GM12873 (cell line): ENCODE results near the gene RENBP.

Experiments used
- TF ChIP-seq, protein P1 (sequence below): IDR thresholded peaks from 2 replicates; pipeline ENCODE4 v1.5.1; 2012; ENCODE audit warnings: low read depth, mild to moderate bottlenecking, moderate library complexity, low read length, control low read depth; ENCODE audit not compliant: insufficient read depth; ENCODE audit errors: missing control alignments

RENBP gene

DNA sequence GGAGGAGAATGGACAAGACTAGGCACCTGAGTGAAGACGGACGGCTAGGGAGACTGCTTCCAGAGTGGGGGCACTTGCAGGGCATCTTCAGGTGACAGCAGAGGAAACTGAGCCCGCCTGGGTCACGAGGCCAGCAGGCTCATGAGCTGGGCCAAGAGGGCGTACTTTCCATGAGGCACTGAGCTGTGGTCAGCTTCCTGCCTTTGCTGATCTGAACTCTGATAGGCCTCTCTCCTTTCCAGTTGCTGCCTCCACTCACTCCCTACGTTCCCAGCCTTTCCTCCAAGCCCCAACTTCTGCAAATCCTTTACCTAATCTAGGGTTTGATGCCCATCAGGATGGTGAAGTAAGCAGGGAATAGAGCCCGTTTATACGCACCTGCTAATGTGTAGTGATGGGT lies 57.1 kb downstream of the RENBP start:
- TF ChIP-seq, protein P1, sequence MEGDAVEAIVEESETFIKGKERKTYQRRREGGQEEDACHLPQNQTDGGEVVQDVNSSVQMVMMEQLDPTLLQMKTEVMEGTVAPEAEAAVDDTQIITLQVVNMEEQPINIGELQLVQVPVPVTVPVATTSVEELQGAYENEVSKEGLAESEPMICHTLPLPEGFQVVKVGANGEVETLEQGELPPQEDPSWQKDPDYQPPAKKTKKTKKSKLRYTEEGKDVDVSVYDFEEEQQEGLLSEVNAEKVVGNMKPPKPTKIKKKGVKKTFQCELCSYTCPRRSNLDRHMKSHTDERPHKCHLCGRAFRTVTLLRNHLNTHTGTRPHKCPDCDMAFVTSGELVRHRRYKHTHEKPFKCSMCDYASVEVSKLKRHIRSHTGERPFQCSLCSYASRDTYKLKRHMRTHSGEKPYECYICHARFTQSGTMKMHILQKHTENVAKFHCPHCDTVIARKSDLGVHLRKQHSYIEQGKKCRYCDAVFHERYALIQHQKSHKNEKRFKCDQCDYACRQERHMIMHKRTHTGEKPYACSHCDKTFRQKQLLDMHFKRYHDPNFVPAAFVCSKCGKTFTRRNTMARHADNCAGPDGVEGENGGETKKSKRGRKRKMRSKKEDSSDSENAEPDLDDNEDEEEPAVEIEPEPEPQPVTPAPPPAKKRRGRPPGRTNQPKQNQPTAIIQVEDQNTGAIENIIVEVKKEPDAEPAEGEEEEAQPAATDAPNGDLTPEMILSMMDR: no peak

DNA sequence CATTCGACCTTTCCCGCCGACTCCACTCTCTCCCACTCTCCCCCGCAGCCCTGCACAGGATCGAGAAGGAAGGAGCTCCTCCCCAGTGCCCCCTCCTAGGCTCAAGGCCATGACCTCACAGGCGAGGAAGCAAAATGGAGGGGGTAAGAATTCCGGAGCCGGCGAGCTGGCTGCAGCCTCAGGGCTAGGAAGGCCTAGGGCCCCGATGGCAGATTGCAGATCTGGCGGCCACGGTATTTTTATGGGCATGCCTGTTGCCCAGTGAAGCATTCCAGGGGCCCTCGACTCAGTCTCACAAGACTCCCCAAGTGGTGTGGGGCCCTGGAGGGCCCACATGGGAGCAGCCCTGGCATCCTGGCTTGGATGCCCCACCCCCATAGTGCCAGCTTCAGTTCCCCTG lies 57.5 kb downstream of the RENBP start:
- TF ChIP-seq, protein P1: no peak

DNA sequence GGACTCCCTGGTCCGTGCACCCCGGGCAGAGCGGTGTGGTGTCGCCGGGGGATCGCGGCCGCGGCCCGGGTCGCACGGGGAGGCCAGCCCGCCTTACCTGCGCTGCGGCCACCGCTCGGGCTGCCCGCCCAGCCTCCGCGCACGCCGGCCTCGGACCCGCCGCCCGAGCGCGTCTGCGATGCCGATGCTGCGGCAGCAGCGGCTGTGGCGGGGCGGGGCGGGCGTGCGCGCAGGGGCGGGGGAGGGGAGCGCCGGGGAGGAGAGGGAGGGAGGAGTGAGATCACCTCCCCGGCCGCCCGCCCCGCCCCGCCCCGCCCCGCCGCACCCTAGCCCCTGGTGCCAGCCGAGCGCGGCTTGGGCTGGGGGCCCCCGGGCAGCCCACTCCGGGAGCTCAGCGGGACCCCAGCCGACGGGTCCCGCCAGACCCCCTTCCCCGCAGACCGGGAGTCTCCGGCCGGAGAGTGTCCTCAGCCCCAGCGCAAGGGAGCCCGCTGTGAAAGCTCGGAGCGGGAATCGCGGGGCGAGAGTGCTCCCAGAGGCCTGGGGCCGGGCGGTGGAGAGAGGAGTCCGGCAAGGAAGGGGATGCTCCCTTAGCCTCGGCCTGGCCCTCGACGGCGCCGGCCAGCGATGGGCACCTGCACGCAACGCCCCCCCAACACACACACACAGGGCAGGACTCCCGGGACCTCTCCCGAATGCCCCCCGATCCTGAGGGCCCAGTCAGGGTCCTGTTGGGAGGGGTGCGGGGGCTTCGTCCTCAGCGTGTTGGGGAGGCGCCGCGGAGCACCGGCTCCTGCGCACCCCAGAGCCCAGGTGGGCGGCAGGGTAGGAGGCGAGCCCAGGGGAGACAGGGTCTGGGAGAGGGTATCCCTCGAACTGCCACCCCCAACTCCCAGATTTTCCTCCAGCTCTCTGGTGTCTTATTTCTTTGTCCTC lies 58.2 kb downstream of the RENBP start, which contains the start of gene L1CAM:
Gene L1CAM (minus strand): TSS at position 206 of the 936 bp plus-strand sequence. CDS start 10,337 bp downstream, outside the sequence.
- TF ChIP-seq, protein P1: no peak
